HG02678 (cell line): ENCODE measurements around the gene CC2D1A.

Experiments
- ATAC-seq: cut with Tn5 transposase; IDR thresholded peaks from one replicate; pipeline ENCODE4 v1.9.1; 2021; ENCODE audit warnings: mild to moderate bottlenecking, moderate library complexity; ENCODE audit not compliant: unreplicated experiment

Gene CC2D1A

DNA sequence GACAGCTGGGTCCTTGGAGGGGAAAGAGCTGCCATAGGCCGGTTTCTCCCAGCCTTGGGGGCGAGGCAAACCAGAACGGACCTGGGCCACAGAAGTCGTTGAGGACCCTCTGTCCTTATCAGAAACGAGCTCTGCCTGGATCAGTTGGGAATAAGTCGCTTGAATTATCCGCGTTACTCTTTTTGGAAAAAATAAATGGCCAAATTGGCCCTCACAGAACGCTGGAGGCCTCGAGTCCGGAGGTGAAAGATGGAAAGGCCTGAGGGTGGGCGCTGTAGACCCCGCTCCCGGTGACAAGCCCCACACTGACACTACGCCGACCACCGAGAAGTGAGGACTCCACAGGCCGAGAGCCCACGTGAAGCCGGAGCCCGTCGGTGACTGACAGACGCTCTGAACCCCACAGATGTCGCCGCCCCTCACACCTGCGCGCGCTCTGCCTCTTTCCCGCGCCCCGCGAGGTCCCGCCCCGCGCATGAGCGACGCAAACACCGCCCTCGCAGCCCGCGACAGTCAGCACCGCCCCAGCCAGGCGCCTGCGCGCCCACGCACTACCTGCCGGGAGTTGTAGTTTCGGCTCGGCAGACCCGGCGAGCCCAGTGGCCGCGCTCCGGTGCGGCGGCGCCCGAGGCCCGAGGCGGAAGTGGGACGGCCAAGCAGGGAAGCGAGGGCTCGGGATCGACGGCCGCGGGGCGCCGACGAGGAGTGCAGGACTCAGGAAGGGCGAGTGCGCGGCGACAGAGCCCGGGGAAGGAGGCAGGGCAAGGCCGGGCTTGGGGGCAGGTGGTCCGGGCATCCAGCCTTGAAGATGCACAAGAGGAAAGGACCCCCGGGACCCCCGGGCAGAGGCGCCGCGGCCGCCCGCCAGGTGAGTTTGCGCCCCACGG is at the start of gene CC2D1A, which contains the start of gene BRME1:
CC2D1A (plus strand) TSS at position 568 of the 887 bp plus-strand sequence; CDS start at position 809, 241 bp downstream.
BRME1 (minus strand) TSS at position 484 of the 887 bp plus-strand sequence. CDS start 1,225 bp downstream, outside the sequence.
- peak; percentile 91 for ATAC-seq

DNA sequence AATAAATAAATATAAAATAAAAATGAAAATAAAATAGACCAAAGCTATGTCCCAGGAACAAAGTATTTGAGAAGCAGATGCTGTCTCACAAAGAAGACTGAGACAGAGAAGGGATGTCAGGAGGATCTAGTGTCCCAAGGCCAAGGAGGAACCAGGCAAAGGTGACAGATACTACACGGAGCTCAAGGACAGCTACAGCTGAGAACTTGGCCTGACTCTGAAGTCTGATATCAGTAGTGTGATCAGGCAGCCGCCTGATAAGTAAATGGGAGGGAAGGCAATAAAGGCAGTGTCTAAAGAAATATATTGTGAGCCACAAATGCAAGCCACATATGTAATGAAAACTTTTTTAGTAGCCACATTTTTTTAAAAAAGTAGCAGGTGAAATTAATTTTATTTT is 49.5 kb upstream of the CC2D1A start:
- ATAC-seq, result no peak

DNA sequence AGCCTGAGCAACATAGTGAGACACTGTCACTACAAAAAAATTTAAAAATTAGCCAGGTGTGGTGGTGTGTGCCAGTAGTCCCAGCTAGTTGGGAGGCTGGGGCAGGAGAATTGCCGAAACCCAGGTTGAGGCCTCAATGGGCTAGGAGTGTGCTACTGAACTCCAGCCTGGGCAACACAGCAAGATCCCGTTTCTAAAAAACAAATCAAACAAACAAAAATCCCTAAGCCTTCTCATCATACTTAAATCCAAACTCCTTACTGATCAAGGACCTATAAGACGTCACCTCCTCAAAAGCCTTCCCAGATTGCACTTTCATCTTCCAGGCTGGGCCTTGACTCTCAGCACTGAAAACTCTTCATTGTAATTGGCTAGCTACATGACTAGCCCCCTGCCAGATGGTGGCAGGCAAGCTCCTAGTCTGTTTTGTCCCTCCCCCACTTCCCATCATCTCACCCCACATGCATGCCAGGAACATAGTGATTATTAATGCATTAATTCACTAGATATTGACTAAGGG is 46.6 kb upstream of the CC2D1A start:
- no peak for ATAC-seq

GRCh38 chr19:13860679-13861391 is 45.2 kb upstream of the CC2D1A start:
- no peak for ATAC-seq

DNA sequence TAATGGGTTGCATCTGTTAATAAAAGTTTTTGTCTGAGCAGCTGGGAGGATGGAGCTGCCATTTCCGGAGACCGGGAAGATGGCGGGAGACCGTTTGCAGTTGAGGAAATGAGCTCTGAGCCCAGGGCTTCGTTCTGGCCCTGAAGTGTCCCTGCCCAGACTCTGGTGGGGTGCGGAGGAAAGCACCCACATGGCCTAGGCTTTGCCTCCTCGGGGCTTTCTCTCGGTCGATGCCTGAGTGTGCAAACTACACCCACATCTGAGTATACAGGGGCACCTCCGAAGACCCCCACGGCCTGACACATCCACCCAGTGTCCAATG is 44.6 kb upstream of the CC2D1A start:
- ATAC-seq, result peak; percentile 19

GRCh38 chr19:13861714-13862531 is 44.1 kb upstream of the CC2D1A start:
- peak; percentile 69 for ATAC-seq

- no peak for ATAC-seq
Observed at GRCh38 chr19:13864046-13864666, 41.8 kb upstream of the CC2D1A start.

- no peak for ATAC-seq
Observed at GRCh38 chr19:13864667-13865570, 41.1 kb upstream of the CC2D1A start.

GRCh38 chr19:13865571-13866462 is 40.2 kb upstream of the CC2D1A start:
- no peak for ATAC-seq

DNA sequence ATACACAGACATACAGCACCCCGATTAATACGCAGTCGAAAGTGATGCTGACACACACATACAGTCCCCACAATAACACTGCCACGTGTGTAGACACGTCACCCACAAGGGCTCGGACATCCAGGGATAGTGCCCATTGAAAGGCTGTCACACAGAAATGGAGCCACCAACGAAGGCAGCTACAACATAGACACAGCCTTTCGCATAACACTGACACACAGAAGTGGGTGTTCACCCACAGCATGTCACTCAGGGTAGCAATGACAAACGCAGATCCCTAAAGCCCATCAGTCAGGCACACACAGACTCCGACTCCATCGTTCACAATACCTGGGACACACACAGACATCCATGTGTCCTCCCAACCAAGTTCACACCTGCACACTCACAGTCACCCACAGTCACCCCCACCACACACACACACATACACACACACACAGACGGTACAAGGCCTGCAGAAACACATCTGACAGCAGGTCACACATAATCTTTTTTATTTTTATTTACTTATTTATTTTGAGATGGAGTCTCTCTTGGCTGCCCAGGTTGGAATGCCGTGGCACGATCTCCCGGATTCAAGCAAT is 39.4 kb upstream of the CC2D1A start:
- no peak for ATAC-seq

DNA sequence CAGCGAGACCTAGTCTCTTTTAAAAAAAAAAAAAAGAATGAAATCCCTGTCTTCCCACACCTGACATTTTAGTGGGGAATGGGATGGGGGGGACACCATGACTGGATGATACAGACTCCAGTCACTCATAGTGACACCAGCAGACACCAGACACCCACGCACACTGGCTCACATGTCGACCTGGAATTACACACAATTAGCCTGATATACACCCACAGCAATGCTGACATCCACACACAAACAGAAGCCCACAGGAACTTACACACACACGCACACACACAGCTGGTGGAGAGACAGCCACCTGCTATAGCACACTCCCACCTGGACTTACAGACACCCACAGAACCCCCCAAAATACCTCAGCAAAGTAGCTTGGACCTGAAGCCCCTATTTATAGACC is 37.3 kb upstream of the CC2D1A start:
- ATAC-seq, result no peak

DNA sequence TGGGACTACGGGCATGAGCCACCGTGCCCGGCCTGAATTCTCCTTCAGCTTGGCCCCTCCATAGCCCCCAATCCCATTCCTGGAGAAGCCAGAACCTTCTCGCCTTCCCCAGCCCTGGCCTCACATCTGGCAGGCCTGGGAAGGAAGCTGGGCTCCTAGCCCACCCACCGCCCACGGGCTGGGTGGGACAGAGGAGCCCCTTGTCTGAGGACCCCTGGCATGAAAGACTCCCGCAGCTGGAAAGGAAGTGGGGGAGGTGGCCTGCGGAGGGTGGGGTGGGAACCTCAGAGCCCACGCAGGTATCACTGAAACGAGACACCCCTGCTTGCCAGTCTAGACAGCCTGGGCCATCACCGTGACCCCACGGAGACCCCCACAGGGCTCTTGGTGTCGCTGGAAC is 36.7 kb upstream of the CC2D1A start:
- no peak for ATAC-seq

GRCh38 chr19:13870873-13871272 is 35.1 kb upstream of the CC2D1A start:
- ATAC-seq, result no peak

DNA sequence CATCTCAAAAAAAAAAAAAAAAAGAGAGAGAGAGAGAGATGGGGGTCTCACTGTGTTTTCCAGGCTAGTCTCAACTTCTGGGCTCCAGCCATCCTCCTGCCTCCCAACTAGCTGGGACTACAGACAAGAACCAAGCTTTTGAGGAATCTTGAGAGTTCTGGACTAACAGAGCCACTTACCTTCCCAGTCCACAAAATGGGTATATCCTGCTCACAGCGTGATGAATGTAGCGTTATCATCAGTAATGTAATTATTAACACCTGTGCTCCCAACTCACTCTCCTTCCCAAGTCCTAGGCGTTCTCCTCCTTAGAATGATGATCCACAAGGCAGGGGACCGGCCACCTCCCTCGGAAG is 33.7 kb upstream of the CC2D1A start:
- no peak for ATAC-seq

DNA sequence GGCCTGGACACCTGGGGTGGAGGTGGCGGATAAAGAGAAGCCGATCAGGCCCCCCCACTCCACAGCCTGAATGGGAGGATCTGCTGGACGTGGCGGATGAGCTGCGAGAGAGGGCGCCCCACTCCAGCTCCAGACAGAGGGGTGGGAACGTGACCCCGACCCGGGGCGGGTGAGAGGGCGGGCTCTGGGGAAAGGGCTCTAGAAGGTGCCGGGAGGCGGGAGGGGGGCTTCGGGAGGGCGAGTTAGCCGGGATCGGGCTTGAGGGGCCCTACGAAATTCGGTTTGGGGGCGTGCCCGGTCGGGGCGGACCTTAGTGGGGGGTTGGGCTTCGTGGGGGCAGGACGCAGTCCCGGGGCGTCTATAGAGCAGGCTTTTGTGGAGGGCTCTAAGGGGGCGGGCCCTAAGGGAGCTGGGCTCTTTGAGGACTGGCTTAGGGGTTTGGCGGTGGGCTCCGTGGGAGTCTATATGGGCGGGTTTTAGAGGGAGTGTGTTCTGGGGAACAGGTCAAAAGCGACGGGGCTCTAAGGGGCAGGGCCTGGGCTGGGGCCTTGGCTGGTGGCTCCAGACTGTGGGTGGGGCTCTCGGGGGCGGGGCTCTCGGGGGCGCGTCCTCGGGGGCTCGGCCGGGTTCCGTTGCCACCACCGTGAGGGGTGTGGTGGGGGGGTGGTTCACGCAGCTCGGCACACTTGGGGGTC is 33.2 kb upstream of the CC2D1A start:
- ATAC-seq, result no peak

- ATAC-seq, result no peak
Observed at GRCh38 chr19:13873834-13874515, 32.0 kb upstream of the CC2D1A start.

DNA sequence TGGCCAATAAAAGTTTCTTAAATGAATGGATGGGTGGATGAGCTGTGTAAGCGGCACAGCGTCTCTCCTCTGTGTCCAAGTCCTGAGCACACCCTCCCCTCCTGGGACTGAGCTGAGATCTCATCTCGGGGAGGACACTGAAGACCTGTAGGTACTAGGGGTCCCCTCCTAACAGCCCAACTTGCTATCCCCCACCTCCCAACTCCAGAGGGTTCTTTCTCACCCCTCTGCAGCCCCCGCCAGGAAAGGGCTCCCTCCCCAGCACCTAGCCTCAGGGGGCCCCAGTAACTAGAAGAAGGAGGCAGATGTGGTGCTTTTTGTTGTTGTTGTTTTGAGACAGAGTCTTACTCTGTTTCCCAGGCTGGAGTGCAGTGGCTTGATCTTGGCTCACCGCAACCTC is 30.2 kb upstream of the CC2D1A start:
- ATAC-seq, result no peak
